ENCODE measurements around the gene TMPRSS5. TPM values are rescaled to one million over a fixed set of nuclear protein-coding genes. Genes with fewer than 3 reads are reported as not detected.
A peak's percentile ranks its signal among the peaks of the same experiment; 100 is the strongest.
"Not testable (repeated sequence)": the region's sequence is repeated elsewhere in the genome, so short reads cannot be mapped to it uniquely, and the experiment has no call there.

TMPRSS5 gene
- under 0.01 and 0.20 TPM in 2 replicates for total RNA-seq

DNA sequence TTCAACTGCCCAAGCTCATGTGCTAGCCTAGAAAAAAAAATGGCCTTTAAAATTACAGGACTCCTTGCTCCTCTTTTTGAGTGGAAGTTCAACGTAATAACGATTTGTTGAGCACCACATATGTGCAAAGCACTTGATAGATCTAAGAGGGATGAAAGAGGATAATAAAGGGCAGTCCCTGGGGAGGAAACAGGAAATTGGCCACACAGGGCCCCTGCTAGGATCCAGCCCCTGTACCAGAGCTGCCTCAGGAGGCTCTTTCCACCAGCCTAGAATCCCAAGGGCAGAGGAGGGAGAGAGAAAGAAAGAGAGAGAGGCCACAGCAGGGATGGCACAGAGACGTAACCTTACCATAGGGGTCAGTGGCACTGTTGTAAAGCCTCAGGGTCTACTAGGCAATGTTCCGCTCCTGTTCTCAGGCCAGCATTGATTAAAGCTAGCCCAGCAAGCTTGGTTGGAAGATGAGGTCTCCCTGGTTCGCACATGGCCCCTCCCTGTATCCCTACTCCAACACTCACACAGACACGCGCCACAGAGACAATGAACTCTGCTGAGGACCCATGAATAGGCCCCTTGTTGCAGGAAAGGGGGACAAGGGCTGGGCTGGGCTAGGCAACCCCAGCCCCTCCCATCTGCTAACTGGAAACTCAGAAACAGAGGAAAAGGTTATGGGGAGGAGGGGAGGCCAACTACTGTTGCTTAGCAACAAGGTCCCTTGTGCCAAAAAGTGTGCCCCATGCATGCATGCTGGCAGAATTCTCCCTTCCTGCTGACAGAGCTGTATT, at the start of gene TMPRSS5:
Gene TMPRSS5, minus strand, starts transcription at position 438 of the 785 bp plus-strand sequence. Its CDS starts 84 bp downstream, at position 354.
- no peak for DNase-seq (ENCODE audit: low read depth in 2 of 2)

DNA sequence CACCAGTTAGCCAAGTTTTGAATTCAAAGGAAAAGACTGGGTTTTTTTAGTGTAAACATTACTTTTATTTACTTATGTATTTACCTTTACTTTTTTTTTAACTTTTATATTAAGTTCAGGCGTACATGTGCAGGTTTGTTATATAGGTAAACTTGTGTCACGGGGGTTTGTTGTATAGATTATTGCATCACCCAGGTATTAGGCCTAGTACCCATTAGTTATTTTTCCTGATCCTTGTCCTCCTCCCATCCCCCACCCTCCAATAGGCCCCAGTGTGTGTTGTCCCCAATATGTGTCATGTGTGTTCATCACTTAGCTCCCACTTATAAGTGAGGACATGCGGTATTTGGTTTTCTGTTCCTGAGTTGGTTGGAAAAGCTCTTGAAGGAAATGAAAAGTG, 46.8 kb upstream of the TMPRSS5 start:
- no peak for DNase-seq (ENCODE audit: low read depth in 2 of 2)

DNA sequence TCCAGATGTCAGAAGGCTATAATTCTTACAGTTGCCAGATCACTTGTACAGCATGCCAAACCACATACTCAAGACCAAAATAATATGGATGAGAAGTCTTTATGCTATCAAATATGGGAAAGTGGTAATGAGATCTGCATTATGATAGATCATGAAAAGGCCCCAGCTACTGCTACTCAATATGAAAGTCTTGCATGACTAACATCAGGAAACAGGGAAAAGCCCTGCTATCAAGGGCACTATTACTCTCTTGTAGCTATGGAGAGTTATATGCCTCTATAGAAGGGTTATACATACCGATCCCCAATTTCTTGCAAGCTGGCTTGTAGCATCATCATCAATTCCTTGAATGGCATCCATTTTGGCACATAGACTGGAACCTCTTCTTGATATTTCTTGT, 30.2 kb upstream of the TMPRSS5 start:
- no peak for DNase-seq (ENCODE audit: low read depth in 2 of 2)

DNA sequence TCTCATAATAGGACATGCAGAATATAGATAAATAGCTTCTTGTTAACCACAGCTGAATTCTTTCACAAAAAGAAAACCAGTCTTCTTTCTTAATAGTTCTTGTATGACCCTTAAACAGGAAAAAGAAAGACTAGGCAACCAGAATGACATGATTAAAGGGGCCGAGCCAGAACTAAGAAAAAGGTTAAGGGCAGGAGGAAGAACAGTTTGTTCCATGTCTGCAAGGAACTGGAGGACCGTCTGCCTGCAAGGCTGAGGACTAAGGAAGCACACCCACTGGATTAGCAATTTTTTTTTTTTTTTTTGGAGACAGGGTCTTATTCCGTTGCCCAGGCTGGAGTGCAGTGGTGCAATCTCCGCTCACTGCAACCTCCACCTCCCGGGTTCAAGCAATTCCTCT, 26.0 kb upstream of the TMPRSS5 start:
- no peak for DNase-seq (ENCODE audit: low read depth in 2 of 2)

DNA sequence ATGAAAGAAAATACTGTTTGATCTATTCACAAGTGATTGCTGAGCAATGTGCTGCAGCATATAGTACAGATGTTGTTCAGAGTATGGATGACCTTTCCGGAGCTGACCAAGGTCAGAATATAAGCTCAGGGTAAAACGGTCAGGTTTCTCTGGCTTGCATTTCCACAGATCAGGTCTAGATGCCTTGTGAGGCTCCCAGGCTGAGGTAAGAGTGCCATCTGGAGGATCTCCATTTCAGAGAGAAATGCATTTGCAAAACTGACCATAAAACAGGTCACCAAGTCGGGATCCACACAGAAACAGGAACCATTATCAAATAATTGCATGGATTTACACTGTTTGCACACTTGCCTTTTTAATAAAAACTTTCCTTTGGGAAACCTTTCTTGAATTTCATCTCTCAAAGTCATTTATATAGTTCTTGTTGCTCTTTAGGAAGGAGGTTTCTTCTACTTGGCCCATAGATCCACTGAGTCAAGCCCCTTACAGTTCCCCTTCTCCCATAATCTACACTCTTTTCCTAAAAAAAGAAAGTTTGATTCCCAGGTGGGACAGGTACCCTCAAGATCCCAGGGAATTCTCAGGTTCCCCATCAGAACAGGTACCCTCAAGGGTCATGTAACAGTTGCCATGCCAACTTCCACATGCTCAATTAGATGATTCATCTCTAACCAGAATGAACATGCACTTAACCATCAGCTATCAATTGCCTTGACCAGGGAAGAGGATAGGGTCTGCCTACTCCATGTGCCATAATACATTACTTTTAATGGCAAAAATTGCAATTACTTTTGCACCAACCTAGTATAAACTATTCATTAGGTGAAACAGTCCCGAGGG, 25.0 kb upstream of the TMPRSS5 start:
- DNase-seq (ENCODE audit: low read depth in 2 of 2) = peak; percentile 33 to 60

DNA sequence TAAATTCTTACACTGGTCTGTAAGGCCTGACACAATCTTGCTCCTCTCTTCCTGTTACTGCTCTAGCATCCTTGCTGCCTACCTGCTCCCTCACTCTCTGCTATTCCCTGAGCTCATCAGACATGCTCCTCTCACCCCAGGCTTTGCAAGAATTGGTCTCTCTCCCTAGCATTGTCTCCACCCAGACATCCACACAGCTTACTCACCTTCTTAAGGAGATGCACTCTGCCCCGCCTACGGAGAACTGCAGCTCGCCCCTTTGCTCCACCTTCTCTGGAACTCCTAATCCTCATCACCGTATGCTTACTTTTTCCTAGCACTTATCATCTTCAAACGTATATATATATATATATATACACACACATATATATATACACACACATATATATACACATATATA, 23.3 kb upstream of the TMPRSS5 start:
- no peak for DNase-seq (ENCODE audit: low read depth in 2 of 2)

DNA sequence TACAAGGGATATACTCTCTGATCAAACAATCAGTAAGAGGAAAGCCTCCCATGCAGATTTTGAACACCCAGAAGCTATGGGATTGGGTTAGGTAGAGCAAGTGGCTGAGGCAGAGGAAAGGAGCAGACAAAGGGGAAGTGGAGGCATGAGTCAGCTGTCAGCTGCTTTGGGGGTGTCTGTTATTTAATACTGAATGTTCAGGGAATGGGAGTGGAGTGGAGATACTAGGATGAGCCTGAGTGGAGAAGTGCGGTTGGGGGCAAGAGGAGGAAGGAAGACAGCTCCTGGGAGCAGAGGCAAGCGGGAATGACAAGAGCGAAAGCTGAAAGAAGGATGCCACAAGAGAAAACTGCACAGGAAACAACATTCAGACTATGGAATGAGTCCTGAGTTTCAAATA, 22.7 kb upstream of the TMPRSS5 start:
- DNase-seq (ENCODE audit: low read depth in 2 of 2) = peak in 1 of 2 donors; percentile 27

DNA sequence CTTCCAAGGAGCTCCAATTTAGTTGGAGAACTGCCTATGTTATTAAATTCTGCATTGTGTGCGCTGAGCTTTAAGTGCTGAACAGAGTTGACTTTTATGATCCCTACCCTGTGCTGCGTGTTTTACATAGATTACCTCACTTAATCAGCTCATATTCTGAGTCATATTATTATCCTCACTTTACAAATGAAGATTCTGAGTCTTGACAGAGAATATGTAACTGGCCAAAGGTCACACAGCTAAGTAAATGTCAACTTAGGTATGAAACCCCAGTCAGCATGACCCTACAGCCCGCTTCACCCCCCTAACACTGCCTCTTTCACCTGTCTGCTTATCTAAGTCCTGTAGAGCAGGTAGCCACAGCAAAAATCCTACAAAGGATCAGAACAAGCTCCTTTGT, 19.8 kb upstream of the TMPRSS5 start:
- DNase-seq (ENCODE audit: low read depth in 2 of 2) = no peak

DNA sequence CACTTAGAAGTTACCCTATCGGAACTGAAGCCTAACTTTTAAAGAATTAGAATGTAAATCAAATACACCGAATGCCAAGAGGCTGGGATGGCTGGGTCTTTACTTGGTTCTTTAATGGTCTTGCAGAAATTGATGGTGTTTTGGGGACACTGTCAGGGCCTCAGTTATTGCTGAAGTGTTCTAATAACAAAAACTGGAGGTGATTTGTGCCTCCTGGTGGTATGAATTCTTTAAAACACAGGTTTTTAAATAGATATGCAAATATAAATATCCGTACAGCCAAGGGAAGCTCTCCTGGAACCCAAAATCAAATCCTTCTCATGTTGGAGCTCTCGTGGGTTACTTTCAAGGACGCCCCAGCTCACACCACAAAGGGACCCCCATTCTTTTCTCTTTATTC, 19.3 kb upstream of the TMPRSS5 start:
- no peak for DNase-seq (ENCODE audit: low read depth in 2 of 2)

DNA sequence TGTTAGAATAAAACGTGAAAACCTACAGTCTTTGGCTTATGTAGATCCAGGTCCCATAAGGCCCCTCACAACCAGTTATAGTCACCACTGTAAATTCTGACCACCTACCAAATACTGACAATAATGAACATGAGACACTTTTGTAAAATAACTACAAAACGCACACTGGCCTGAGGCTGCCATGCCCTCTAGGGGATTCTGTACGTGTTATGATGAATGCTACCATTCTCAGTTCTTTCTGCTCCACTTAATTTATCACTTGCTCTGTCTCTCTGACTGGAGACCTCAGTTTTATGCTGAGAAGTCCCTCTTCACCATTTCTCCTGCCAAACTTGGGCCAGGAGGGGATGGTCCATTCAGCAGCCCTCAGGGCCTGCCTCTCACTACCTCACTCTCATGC, 18.7 kb upstream of the TMPRSS5 start:
- no peak for DNase-seq (ENCODE audit: low read depth in 2 of 2)

DNA sequence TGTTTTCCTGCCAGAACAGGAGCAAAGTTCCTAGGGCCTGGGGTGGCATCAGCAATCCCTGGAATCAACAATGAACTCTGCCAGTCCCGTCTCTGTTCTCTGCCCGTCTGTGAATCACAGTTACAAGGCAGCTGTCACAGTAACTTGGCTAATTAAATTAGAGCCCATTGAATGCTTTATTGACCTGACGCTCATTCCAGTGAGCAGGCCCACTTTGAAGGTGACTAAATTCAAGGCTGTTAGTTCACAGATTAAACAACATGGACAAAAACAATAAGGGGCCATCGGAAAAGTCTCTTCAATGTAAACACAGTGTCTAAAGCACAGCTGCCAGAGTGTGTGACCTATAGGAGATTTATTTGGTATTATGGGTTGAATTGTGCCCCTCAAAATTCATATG, 17.7 kb upstream of the TMPRSS5 start:
- DNase-seq (ENCODE audit: low read depth in 2 of 2) = no peak

DNA sequence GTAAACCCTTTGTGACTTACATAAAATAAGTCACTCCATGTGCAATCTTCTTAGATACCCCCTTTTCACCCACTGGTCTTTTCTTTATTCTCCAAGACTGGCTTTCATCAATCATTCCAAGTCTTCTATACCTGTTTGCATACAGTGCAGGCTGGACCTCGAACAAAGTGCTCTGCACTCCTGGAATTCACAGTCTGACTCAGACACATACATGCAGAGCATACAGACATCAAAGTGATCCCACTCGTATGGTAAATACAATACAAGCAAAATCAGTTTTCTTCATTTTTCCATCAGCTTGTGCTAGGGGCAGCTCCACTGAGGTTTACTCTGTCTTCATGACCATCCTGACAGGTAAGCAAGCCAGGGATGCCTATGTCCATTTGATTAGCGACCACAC, 16.8 kb upstream of the TMPRSS5 start:
- DNase-seq (ENCODE audit: low read depth in 2 of 2) = no peak

DNA sequence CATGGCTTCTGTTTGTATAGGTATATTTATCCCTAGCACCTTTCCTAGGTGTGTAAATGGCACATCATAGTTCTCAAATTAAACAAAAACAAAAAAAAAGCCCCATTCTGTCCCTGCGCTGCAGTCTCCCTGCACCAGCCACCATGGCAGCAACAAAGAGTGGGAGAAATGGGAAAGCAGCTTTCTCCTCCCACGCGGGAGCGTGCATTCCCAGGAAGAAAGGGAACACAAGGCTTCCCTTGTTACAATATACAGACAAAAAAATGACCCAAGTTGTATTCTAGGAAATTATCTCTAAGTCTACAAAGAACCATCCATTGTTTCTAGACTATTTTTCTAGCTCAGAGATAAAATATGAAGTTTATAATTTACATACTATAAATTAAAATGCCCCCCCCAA, 16.1 kb upstream of the TMPRSS5 start:
- no peak for DNase-seq (ENCODE audit: low read depth in 2 of 2)

DNA sequence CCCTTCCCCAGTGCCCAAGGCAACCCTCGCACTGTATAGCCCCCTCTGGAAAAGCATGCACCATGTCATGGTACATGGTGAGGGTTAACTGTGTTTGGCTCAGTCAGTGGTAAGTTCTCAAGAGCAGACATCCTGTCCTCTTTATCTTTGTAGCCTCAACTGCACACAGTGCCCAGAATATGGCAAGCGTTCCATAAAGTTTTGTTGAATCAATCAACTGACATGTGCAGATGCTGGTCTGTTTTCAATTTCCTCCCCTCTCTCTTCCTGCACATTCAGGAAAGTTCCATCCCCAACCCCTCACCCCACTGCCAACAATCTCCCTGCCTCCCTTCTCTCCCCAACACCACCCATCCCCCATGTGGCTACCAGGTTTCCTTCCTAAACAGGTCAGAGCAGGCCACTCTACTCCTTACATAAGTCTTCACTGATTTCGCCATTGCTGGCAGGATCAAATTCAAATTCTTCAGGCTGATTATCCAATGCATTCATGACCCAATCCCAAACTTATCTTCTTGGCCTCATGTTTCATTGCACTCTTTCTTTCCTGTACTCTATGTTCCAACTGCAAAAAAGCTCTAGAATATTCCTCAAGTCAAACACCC, 15.5 kb upstream of the TMPRSS5 start:
- peak in 1 of 2 donors; percentile 5 for DNase-seq (ENCODE audit: low read depth in 2 of 2)

DNA sequence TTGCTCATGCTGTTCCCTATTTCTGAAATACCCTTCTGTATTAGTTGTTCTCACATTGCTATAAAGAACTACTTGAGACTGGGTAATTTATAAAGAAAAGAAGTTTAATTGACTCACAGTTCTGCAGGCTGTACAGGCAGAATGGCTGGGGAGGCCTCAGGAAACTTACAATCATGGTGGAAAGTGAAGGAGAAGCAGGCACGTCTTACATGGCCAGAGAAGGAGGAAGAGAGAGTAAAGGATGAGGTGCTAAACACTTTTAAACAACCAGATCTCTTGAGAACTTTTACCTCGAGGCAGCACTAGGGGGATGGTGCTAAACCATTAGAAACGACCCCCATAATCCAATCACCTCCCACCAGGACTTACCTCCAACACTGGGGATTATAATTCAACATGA, 14.4 kb upstream of the TMPRSS5 start:
- DNase-seq (ENCODE audit: low read depth in 2 of 2) = not testable (repeated sequence)

DNA sequence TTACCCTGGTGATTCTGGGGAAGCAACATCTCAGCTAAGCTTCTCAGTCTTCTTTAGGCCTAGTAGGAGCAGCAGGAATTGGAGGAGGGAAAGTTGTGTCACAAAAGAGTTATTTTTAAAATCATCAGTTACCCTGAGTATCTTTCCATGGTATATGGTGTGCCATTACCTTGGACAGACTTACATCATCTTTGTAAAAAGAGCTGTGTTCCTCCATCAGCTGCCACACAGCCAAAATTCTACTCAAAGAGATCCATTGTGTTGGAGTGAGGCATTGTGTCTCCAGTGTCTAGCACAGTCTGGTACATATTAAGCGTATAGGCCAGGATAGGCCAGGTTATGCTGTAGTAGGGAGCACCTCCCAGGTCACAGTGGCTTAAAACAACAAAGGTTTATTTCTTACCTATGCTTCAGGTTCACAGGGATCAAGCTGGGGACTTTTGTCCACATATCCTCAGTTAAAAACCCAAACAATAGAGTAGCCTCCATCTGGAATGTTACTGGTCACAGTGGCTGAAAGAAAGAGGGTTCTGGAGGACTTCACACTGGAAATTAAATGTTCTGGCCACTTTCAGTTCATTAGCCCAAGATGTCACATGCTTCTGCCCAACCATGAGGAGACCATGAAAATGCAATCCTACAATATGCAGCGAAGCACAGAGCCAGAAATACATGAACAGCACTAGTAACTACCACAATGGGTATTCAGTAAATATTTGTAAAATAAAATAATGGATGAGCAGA, 9.9 kb upstream of the TMPRSS5 start:
- no peak for DNase-seq (ENCODE audit: low read depth in 2 of 2)

DNA sequence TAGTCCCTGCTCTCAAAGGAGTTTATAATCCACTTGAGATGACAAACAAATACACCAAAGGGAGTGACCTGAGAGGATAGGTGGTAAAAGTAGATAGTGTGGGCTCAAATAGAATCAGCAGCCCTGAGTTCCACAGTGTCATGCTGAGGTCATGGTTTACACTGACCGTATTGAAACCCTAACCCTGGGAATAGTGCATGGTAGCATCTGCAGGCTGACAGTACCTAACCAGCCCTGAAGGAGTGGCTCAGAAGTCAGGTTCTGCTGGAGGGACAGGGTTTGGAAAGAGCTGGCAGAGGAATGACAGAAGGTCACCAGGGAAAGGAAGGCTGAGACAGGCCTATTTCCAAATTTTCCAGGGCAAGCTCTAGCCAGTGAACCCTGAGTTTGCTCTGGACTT, 9.2 kb upstream of the TMPRSS5 start:
- no peak for DNase-seq (ENCODE audit: low read depth in 2 of 2)

DNA sequence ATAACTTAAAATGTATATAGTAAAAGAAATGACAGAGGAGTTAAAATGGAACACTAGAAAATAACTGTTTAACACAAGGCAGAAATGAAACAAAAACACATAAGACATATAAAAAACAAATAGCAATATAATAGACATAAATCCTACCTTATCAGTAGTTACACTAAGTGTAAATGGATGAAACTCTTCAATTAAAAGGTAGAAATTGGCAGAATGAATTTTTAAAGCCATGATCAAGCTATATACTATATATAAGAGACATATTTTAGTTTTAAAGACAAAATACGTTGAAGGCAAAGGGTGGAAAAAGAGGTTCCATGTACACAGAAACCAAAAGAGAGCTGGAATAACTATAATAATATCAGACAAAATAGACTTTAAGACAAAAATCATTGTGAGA, 4.9 kb upstream of the TMPRSS5 start:
- DNase-seq (ENCODE audit: low read depth in 2 of 2) = no peak

DNA sequence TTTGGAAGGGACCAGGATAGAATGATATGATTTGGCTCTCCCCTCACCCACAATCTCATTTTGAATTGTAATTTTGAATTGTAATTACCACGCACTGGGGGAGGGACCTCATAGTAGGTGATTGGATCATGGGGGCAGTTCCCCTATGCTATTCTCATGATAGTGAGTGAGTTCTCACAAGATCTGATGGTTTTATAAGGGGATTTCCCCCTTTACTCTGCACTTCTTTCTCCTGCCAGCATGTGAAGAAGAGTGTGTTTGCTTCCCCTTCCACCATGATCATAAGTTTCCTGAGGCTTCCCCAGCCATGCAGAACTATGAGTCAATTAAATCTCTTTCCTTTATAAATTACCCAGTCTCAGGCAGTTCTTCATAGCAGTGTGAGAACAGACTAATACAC, 2.6 kb downstream of the TMPRSS5 start:
- DNase-seq (ENCODE audit: low read depth in 2 of 2) = not testable (repeated sequence)

DNA sequence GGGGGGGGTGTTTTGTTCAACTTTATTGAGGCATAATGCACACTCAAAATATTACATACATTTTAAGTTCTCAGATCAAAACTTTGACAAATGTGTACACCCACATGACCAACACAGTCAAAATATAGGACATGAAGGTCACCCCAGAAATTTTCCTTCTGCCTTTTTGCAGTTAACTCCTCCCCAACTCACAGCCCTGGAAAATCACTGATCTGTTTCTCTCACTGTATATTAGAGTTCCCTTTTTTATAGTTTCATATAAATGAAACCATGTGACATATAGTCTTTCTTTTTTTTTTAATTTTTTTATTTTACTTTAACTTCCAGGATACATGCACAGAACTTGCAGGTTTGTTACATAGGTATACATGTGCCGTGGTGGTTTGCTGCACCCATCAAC, 4.6 kb downstream of the TMPRSS5 start:
- no peak for DNase-seq (ENCODE audit: low read depth in 2 of 2)

DNA sequence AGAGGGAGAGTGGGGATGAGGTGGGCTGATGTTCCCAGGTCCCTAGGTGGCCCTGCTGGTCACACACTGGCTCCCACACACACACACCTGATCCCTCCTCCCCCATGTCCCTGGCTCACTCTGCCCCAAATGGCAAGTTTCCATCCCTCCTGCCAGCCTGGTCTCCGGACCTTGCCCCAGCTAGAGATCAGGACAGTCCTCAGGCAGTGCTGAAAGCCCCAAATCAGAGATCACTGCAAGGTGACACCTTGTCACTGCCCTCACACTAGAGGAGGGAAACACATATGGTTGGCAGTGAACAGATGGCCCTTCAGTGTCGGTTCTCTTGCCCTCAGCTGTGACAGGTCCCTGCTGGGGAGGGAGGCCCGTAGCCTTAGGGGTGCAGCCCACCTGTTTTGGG, 7.6 kb downstream of the TMPRSS5 start:
- no peak for DNase-seq (ENCODE audit: low read depth in 2 of 2)
